SK-N-SH (cell line): ENCODE measurements around the gene STON1. TPM values are rescaled to one million over a fixed set of nuclear protein-coding genes. Genes with fewer than 3 reads are reported as not detected.

Source experiments
- CTCF ChIA-PET: fragments of 300-600, 350-600 bp; formaldehyde crosslinking; extraction: SDS; loops from one replicate; lab custom pipeline; 2021; lab: Yijun Ruan, JAX
- POLR2A ChIA-PET: fragments of 350-600 bp; sonication (Branson Sonifier 250); formaldehyde crosslinking; extraction: SDS; loops from one replicate; lab custom pipeline; 2020; ENCODE audit warnings: antibody characterized with exemption, inconsistent platforms; lab: Yijun Ruan, JAX
- DNase-seq: peaks from one replicate; pipeline ENCODE4 v3.0.0; 2012
- H2AFZ ChIP-seq: fragments of 200-600 bp; sonication (generic); 2 replicates; pipeline ENCODE4 v1.8.1; 2016; ENCODE audit warnings: antibody characterized with exemption, mild to moderate bottlenecking, low read depth
- H3F3A ChIP-seq: fragments of 200-600 bp; sonication (generic); replicated peaks from 2 replicates; pipeline ENCODE3; 2016; ENCODE audit warnings: antibody characterized with exemption, mild to moderate bottlenecking; ENCODE audit not compliant: insufficient read depth
- H3K27ac ChIP-seq, 2 experiments: fragments of 200-500 bp in 1 of 2; fragments of 200-600 bp in 1 of 2; sonication (Bioruptor generic) in 1 of 2; sonication (generic), shearing (Covaris generic) in 1 of 2; 2 replicates each; pipeline versions ENCODE4 v1.5.1 to v1.6.1; 2014 to 2016; ENCODE audit warnings: low read depth in 2 of 2, inconsistent platforms in 1 of 2, low read length in 1 of 2, mild to moderate bottlenecking in 1 of 2, mixed read lengths in 1 of 2
- H3K27me3 ChIP-seq: fragments of 200-600 bp; sonication (generic), shearing (Covaris generic); 2 replicates; pipeline ENCODE4 v1.6.1; 2016; ENCODE audit warnings: mixed run types; ENCODE audit not compliant: insufficient read depth
- H3K36me3 ChIP-seq, 2 experiments: fragments of 200-500 bp in 1 of 2; fragments of 200-600 bp in 1 of 2; sonication (Bioruptor generic) in 1 of 2; sonication (generic) in 1 of 2; replicated peaks in 1 of 2; 2 replicates each; pipeline versions ENCODE3 to v1.5.1; 2014 to 2016; ENCODE audit warnings: low read length in 1 of 2, mild to moderate bottlenecking in 1 of 2; ENCODE audit not compliant: insufficient read depth in 2 of 2, control insufficient read depth in 1 of 2
- H3K4me1 ChIP-seq, 2 experiments: fragments of 200-500 bp in 1 of 2; fragments of 200-600 bp in 1 of 2; sonication (Bioruptor generic) in 1 of 2; sonication (generic), shearing (Covaris generic) in 1 of 2; 2 replicates each; pipeline versions ENCODE4 v1.5.1 to v1.6.1; 2014 to 2016; ENCODE audit warnings: low read depth in 1 of 2, low read length in 1 of 2, mixed run types in 1 of 2; ENCODE audit not compliant: insufficient read depth in 2 of 2, control insufficient read depth in 1 of 2
- H3K4me2 ChIP-seq: fragments of 200-600 bp; sonication (generic), shearing (Covaris generic); 2 replicates; pipeline ENCODE4 v1.6.1; 2017; ENCODE audit warnings: mixed run types
- H3K4me3 ChIP-seq, 2 experiments: fragments of 200-500 bp in 1 of 2; fragments of 200-600 bp in 1 of 2; sonication (Bioruptor generic) in 1 of 2; sonication (generic), shearing (Covaris generic) in 1 of 2; 2 replicates each; pipeline versions ENCODE4 v1.5.1 to v1.8.1; 2014 to 2016; ENCODE audit warnings: low read depth in 2 of 2, inconsistent platforms in 1 of 2, low read length in 1 of 2, mild to moderate bottlenecking in 1 of 2, mixed read lengths in 1 of 2, moderate library complexity in 1 of 2
- H3K79me2 ChIP-seq: fragments of 200-600 bp; sonication (generic); 2 replicates; pipeline ENCODE4 v1.8.1; 2017; ENCODE audit warnings: mild to moderate bottlenecking; ENCODE audit not compliant: insufficient read depth
- H3K9ac ChIP-seq: fragments of 200-600 bp; sonication (generic); 2 replicates; pipeline ENCODE4 v1.6.1; 2017; ENCODE audit warnings: mixed run types
- H3K9me2 ChIP-seq: fragments of 200-600 bp; sonication (generic); 2 replicates; pipeline ENCODE4 v1.6.1; 2017; ENCODE audit warnings: mixed run types
- H3K9me3 ChIP-seq: fragments of 200-600 bp; sonication (generic); 2 replicates; pipeline ENCODE4 v1.6.1; 2017; ENCODE audit warnings: mixed run types, mild to moderate bottlenecking, moderate library complexity
- H4K20me1 ChIP-seq: fragments of 200-600 bp; sonication (generic); 2 replicates; pipeline ENCODE4 v1.6.1; 2017; ENCODE audit warnings: mild to moderate bottlenecking, mixed run types; ENCODE audit not compliant: insufficient read depth
- CTCF ChIP-seq: fragments of 200-600 bp; sonication (generic); IDR thresholded peaks from 2 replicates; pipeline ENCODE4 v1.6.1; 2017; ENCODE audit warnings: antibody characterized with exemption, mild to moderate bottlenecking, moderate library complexity
- EZH2phosphoT487 ChIP-seq: fragments of 200-600 bp; sonication (generic); IDR thresholded peaks from 2 replicates; pipeline ENCODE4 v1.6.1; 2017; ENCODE audit warnings: low read depth, mixed run types, mild to moderate bottlenecking, antibody characterized with exemption, moderate library complexity, borderline replicate concordance
- FOSL2 ChIP-seq: IDR thresholded peaks from 2 replicates; pipeline ENCODE4 v1.4.0; 2012; ENCODE audit warnings: low read depth, mild to moderate bottlenecking, moderate library complexity, borderline replicate concordance
- FOXM1 ChIP-seq: IDR thresholded peaks from 2 replicates; pipeline ENCODE4 v1.4.0; 2012; ENCODE audit warnings: low read depth, mild to moderate bottlenecking
- GABPA ChIP-seq: IDR thresholded peaks from 2 replicates; pipeline ENCODE4 v1.4.0; 2012; ENCODE audit warnings: low read depth, mild to moderate bottlenecking
- MXI1 ChIP-seq: IDR thresholded peaks from 2 replicates; pipeline ENCODE4 v1.6.1; 2012; ENCODE audit warnings: mild to moderate bottlenecking, low read depth, low read length, improper control_type of control experiment
- NFIC ChIP-seq: IDR thresholded peaks from 2 replicates; pipeline ENCODE4 v1.4.0; 2012; ENCODE audit warnings: borderline replicate concordance
- NRF1 ChIP-seq: IDR thresholded peaks from 2 replicates; pipeline ENCODE4 v1.6.1; 2012; ENCODE audit warnings: low read depth, mild to moderate bottlenecking, low read length
- RAD21 ChIP-seq: IDR thresholded peaks from 2 replicates; pipeline ENCODE4 v1.6.1; 2012; ENCODE audit warnings: mild to moderate bottlenecking, low read length
- RCOR1 ChIP-seq: fragments of 150-350 bp; IDR thresholded peaks from 2 replicates; pipeline ENCODE4 v1.6.1; 2017; ENCODE audit warnings: antibody characterized with exemption, low read length
- SIN3A ChIP-seq: IDR thresholded peaks from 2 replicates; pipeline ENCODE4 v1.6.1; 2012; ENCODE audit warnings: low read depth, mild to moderate bottlenecking, low read length, moderate library complexity, borderline replicate concordance
- SMC3 ChIP-seq: IDR thresholded peaks from 2 replicates; pipeline ENCODE4 v1.6.1; 2012; ENCODE audit warnings: low read depth, low read length, improper control_type of control experiment
- USF1 ChIP-seq: IDR thresholded peaks from 2 replicates; pipeline ENCODE4 v1.4.0; 2012; ENCODE audit warnings: low read depth, borderline replicate concordance
- ZBTB33 ChIP-seq: IDR thresholded peaks from 2 replicates; pipeline ENCODE4 v1.4.0; 2012; ENCODE audit warnings: low read depth, borderline replicate concordance
- WGBS: methylation state at CpG from one replicate; pipeline ENCODE4 v1.1.6; 2017; ENCODE audit warnings: low lambda C conversion rate; 5-methylcytosine and 5-hydroxymethylcytosine counted together
- polyA plus RNA-seq, 3 experiments: library from polyadenylated mRNA; depleted of rRNA; stranded (reverse); fragments of >200 nt; gene quantifications; 2 replicates each; pipeline ENCODE4 v1.2.3, GENCODE V29; 2012
- TF ChIP-seq, protein P1 (sequence below): fragments of 150-350 bp; IDR thresholded peaks from 2 replicates; pipeline ENCODE4 v1.6.1; 2017; ENCODE audit warnings: antibody characterized with exemption, low read length, low read depth, borderline replicate concordance
- TF ChIP-seq, protein P2 (sequence below): IDR thresholded peaks from 2 replicates; pipeline ENCODE4 v1.6.1; 2012; ENCODE audit warnings: mild to moderate bottlenecking, low read depth, low read length, moderate library complexity

STON1 gene
- polyA plus RNA-seq, 1 of the 3 experiments (the other 2 are of a cell fraction) = 4.2 TPM

GRCh38 chr2:48574353-48575287, 44.7 kb downstream of the STON1 start:
- no peaks in the 10 kb centered on the region for H3K9me2 ChIP-seq
- H3K79me2 ChIP-seq = no peaks in the 10 kb centered on the region
- H3K4me1 ChIP-seq = peaks cover 3 to 8% of the 10 kb centered on the region in 2 experiments; a peak in 2 of 4 replicates
- TF ChIP-seq RAD21 = no peak
- TF ChIP-seq NFIC = no peak
- no peak for TF ChIP-seq CTCF
- no peak for TF ChIP-seq SMC3
- TF ChIP-seq NRF1 = no peak
- no peak for TF ChIP-seq ZBTB33
- TF ChIP-seq FOSL2 = no peak
- TF ChIP-seq MXI1 = no peak
- TF ChIP-seq USF1 = no peak
- TF ChIP-seq GABPA = no peak
- TF ChIP-seq, all 33 proteins: peak for 0
- H3K9me3 ChIP-seq = no peaks in the 10 kb centered on the region
- no peaks in the 10 kb centered on the region for H3K36me3 ChIP-seq
- H3K27ac ChIP-seq = no peak overlapping the region
- H4K20me1 ChIP-seq = no peaks in the 10 kb centered on the region
- DNase-seq = no peak
- no peak overlapping the region for H3K4me3 ChIP-seq
- no peak overlapping the region for H3K4me2 ChIP-seq
- peaks cover 2% of the 10 kb centered on the region for H3F3A ChIP-seq
- CTCF ChIA-PET = no interaction called here
- H2AFZ ChIP-seq = no peak overlapping the region
- WGBS = 84% methylated on average over 9 of the region's 9 CpGs
- no peak overlapping the region for H3K9ac ChIP-seq
- POLR2A ChIA-PET = no interaction called here
- H3K27me3 ChIP-seq = no peaks in the 10 kb centered on the region

GRCh38 chr2:48578313-48578712, 48.4 kb downstream of the STON1 start:
- WGBS = 78% methylated on average over 4 of the region's 4 CpGs
- Histone ChIP-seq H3K4me3 (no peak overlapping the region), H3K9ac (no peak overlapping the region), H3K27ac (no peak overlapping the region), H3K4me1 (no peaks in the 10 kb centered on the region), H3K9me3 (no peaks in the 10 kb centered on the region), H3K79me2 (no peaks in the 10 kb centered on the region), H3K27me3 (no peaks in the 10 kb centered on the region), H3K9me2 (no peaks in the 10 kb centered on the region), H3F3A (no peaks in the 10 kb centered on the region), H3K4me2 (no peak overlapping the region), H2AFZ (no peak overlapping the region), H3K36me3 (peaks cover 0 to 10% of the 10 kb centered on the region in 2 experiments), H4K20me1 (no peaks in the 10 kb centered on the region)
- POLR2A ChIA-PET = no interaction called here
- DNase-seq = no peak
- CTCF ChIA-PET = interaction anchor here (0.7 to 1.6 kb wide), 2 partner anchors 10 to 22 kb away, joined by 3 to 8 read pairs; no protein-coding TSS in a partner anchor
- TF ChIP-seq, protein P1, sequence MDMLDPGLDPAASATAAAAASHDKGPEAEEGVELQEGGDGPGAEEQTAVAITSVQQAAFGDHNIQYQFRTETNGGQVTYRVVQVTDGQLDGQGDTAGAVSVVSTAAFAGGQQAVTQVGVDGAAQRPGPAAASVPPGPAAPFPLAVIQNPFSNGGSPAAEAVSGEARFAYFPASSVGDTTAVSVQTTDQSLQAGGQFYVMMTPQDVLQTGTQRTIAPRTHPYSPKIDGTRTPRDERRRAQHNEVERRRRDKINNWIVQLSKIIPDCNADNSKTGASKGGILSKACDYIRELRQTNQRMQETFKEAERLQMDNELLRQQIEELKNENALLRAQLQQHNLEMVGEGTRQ = no peak
- TF ChIP-seq RCOR1 = no peak
- TF ChIP-seq, protein P2, sequence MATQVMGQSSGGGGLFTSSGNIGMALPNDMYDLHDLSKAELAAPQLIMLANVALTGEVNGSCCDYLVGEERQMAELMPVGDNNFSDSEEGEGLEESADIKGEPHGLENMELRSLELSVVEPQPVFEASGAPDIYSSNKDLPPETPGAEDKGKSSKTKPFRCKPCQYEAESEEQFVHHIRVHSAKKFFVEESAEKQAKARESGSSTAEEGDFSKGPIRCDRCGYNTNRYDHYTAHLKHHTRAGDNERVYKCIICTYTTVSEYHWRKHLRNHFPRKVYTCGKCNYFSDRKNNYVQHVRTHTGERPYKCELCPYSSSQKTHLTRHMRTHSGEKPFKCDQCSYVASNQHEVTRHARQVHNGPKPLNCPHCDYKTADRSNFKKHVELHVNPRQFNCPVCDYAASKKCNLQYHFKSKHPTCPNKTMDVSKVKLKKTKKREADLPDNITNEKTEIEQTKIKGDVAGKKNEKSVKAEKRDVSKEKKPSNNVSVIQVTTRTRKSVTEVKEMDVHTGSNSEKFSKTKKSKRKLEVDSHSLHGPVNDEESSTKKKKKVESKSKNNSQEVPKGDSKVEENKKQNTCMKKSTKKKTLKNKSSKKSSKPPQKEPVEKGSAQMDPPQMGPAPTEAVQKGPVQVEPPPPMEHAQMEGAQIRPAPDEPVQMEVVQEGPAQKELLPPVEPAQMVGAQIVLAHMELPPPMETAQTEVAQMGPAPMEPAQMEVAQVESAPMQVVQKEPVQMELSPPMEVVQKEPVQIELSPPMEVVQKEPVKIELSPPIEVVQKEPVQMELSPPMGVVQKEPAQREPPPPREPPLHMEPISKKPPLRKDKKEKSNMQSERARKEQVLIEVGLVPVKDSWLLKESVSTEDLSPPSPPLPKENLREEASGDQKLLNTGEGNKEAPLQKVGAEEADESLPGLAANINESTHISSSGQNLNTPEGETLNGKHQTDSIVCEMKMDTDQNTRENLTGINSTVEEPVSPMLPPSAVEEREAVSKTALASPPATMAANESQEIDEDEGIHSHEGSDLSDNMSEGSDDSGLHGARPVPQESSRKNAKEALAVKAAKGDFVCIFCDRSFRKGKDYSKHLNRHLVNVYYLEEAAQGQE = no peak
- no peak for TF ChIP-seq FOSL2
- no peak for TF ChIP-seq FOXM1
- no peak for TF ChIP-seq SIN3A
- TF ChIP-seq MXI1 = no peak
- TF ChIP-seq EZH2phosphoT487 = no peak
- TF ChIP-seq RAD21 = no peak
